Astrocyte of the spinal cord (primary cell): ENCODE measurements around the gene PAPPA.
A peak's percentile ranks its signal among the peaks of the same experiment; 100 is the strongest.

Experiments used
- DNase-seq: peaks from one replicate; pipeline ENCODE4 v3.0.0; 2011; ENCODE audit warnings: low read depth, low spot score
- H3K4me3 ChIP-seq: 2 replicates; pipeline ENCODE4 v1.5.1; 2011; ENCODE audit warnings: low read depth, mild to moderate bottlenecking, low read length, moderate library complexity
- CTCF ChIP-seq: IDR thresholded peaks from 2 replicates; pipeline ENCODE4 v1.5.1; 2012; ENCODE audit warnings: low read depth, mild to moderate bottlenecking, low read length, inconsistent platforms
- in situ Hi-C: cut with HindIII; loops from 2 replicates; pipeline ENCODE4 v1.10.0; 2017; ENCODE audit warnings: low sequenced_read_pairs

PAPPA gene

DNA sequence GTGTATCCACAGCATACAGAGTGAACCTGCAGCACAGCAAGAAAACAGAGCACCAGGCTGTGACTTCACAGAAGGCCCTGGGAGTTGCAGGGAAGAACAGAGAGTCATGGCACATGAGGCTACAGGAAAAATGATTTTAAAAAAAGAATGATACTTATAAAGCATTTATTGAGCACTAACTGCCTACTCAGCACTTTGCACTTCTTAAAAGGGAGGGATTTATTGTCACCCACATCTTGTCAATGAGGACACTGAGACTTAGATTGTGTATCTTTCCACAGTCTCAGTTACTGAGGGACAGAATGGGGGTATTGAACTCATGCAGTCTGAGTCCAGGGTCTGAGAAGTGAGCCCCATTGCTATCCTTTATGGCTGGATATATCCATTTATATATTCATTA lies 288.9 kb downstream of the PAPPA start:
- in situ Hi-C loops: no loop called here
- TF ChIP-seq CTCF: no peak
- no peak for DNase-seq
- H3K4me3 ChIP-seq: no peak overlapping the region

- no peak for DNase-seq
- no peak for TF ChIP-seq CTCF
- in situ Hi-C loops: no loop called here
- no peak overlapping the region for H3K4me3 ChIP-seq
Observed at GRCh38 chr9:116447934-116448333, 294.3 kb downstream of the PAPPA start.

DNA sequence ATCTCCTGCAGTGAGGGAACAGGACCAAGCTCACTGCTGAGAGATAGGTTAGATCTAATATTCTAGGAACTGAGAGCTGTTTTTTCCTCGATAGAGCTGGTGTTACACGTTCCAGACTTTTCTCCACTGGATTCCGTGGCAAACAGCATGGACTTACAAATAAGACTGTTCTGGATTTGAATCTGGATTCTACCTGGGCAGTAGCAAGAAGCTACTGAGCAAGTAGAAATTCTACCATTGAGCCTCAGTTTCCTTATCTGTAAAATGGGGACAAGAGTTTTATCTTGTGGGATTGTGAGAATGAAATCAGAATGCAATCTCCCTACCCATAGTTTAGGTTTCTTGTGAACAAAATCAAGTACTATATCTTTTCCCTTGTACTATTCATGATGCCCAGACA lies 294.8 kb downstream of the PAPPA start:
- in situ Hi-C loops: no loop called here
- no peak for TF ChIP-seq CTCF
- DNase-seq: no peak
- no peak overlapping the region for H3K4me3 ChIP-seq

DNA sequence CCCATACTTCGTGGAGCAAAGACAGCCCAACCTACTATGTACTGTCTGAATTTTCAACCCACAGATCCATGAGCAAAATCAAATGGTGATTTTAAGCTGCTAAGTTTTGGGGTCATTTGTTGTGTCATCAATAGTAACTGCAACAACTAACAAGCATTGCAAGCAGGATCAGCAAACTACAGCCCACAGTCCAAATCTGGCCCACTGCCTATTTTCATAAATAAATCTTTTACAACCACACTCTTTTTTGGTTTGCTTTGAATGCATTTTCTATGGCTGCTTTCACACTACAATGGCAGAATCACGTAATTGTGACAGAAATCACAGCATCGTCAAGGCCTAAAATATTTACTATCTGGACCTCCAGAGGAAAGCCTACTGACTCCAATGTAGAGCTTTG lies 296.4 kb downstream of the PAPPA start:
- DNase-seq: no peak
- TF ChIP-seq CTCF: no peak
- in situ Hi-C loops: no loop called here
- H3K4me3 ChIP-seq: no peak overlapping the region

- TF ChIP-seq CTCF: no peak
- in situ Hi-C loops: no loop called here
- no peak overlapping the region for H3K4me3 ChIP-seq
- DNase-seq: peak; percentile 87
Observed at GRCh38 chr9:116450378-116451139, 297.0 kb downstream of the PAPPA start.

DNA sequence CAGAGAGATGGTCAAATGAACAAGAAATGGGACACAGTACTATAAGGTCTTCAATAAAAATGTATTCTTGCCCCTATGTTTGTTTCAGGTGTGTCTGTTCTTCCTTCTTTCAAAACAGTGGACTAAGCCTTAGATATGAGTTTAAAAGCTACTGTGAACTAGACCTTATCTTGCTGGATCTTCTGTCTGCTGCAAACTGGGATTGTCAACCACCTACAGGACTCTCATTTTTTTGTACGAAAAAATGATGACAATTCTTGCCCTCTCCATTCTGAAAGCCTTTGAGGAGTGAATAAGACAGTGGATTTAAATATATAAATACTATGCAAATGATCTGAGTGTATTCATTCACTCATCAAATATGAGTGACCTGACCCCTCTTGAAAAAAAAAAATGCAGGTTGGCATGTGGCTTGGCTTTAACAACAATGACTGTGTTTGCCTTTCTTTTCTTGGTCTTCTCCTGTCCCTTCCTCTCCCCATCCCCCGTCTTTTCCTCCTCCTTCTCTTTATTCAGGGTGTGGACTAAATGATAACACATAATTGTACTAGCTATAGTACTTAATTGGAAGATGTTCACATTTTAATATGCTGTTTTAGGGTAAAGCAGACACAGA lies 298.0 kb downstream of the PAPPA start:
- H3K4me3 ChIP-seq: no peak overlapping the region
- TF ChIP-seq CTCF: no peak
- in situ Hi-C loops: no loop called here
- no peak for DNase-seq
